D341Med (cell line): ENCODE results near the gene DCLK2.

ENCODE experiments used
- DNase-seq: peaks from one replicate; pipeline ENCODE4 v3.0.0; 2012; ENCODE audit warnings: low spot score

Gene DCLK2

GRCh38 chr4:150264595-150265161 is 186.4 kb downstream of the DCLK2 start:
- no peak for DNase-seq

- DNase-seq = no peak
Measured at GRCh38 chr4:150265806-150266205, 187.6 kb downstream of the DCLK2 start.

GRCh38 chr4:150268444-150268843 is 190.2 kb downstream of the DCLK2 start:
- DNase-seq = no peak

GRCh38 chr4:150278206-150278605 is 200.0 kb downstream of the DCLK2 start:
- DNase-seq = peak; percentile 84

- peak; percentile 33 for DNase-seq
Measured at GRCh38 chr4:150280081-150280895, 202.0 kb downstream of the DCLK2 start.

- no peak for DNase-seq
Measured at GRCh38 chr4:150280975-150281374, 202.7 kb downstream of the DCLK2 start.

GRCh38 chr4:150283689-150284088 is 205.4 kb downstream of the DCLK2 start:
- DNase-seq = no peak

- DNase-seq = no peak
Measured at GRCh38 chr4:150286656-150287055, 208.4 kb downstream of the DCLK2 start.

GRCh38 chr4:150289198-150289597 is 211.0 kb downstream of the DCLK2 start:
- DNase-seq = no peak

- peak; percentile 31 for DNase-seq
Measured at GRCh38 chr4:150289881-150290280, 211.6 kb downstream of the DCLK2 start.

GRCh38 chr4:150297861-150298474 is 219.7 kb downstream of the DCLK2 start:
- peak; percentile 27 for DNase-seq

- DNase-seq = no peak
Measured at GRCh38 chr4:150299816-150300215, 221.6 kb downstream of the DCLK2 start.

- DNase-seq = no peak
Measured at GRCh38 chr4:150302553-150302952, 224.3 kb downstream of the DCLK2 start.

GRCh38 chr4:150305995-150306394 is 227.8 kb downstream of the DCLK2 start:
- no peak for DNase-seq

GRCh38 chr4:150306719-150307118 is 228.5 kb downstream of the DCLK2 start:
- no peak for DNase-seq
